K562 (cell line): ENCODE measurements around the gene UFC1. TPM values are rescaled to one million over a fixed set of nuclear protein-coding genes. Genes with fewer than 3 reads are reported as not detected.

ENCODE experiments used
- ARNT ChIP-seq, 2 experiments: fragments of 450-650 bp; IDR thresholded peaks; 2 replicates each; pipeline ENCODE4 v1.6.1; 2016; ENCODE audit warnings: mild to moderate bottlenecking in 1 of 2
- ELF1 ChIP-seq: fragments of 200-800 bp; sonication (Bioruptor generic); IDR thresholded peaks from 2 replicates; pipeline ENCODE4 v1.6.1; 2016; ENCODE audit warnings: missing genetic modification characterization, missing compliant biosample characterization
- NRF1 ChIP-seq, 2 experiments: fragments of 450-650 bp; IDR thresholded peaks in 1 of 2; conservative IDR thresholded peaks in 1 of 2; 2 replicates each; pipeline ENCODE4 v1.6.1; 2014; ENCODE audit warnings: mild to moderate bottlenecking in 2 of 2
- POLR2AphosphoS2 ChIP-seq: IDR thresholded peaks from 2 replicates; pipeline ENCODE4 v1.6.1; 2012; ENCODE audit warnings: low read length, improper control_type of control experiment
- SRSF9 ChIP-seq: fragments of 200-400 bp; formaldehyde crosslinking; IDR thresholded peaks from 2 replicates; pipeline ENCODE4 v1.6.1; 2017; ENCODE audit warnings: low read depth, low read length, borderline replicate concordance
- STAT5A ChIP-seq: IDR thresholded peaks from 2 replicates; pipeline ENCODE4 v1.6.1; 2012; ENCODE audit warnings: low read length, inconsistent platforms, borderline replicate concordance
- YBX1 ChIP-seq: fragments of 450-650 bp; IDR thresholded peaks from 2 replicates; pipeline ENCODE4 v1.7.1; 2016; ENCODE audit warnings: mild to moderate bottlenecking
- ZNF778 ChIP-seq: fragments of 450-650 bp; formaldehyde crosslinking; IDR thresholded peaks from 2 replicates; pipeline ENCODE4 v1.4.0; 2020; ENCODE audit warnings: mild to moderate bottlenecking, moderate library complexity
- polyA plus RNA-seq, 8 experiments: library from polyadenylated mRNA; depleted of rRNA in 4 of 8; stranded (reverse) in 5 of 8; unstranded in 3 of 8; fragments of >200 nt; fragmentation: Nextera tagmentation in 2 of 8; fragmentation: Illumina TruSeq in 1 of 8; extraction: Ambion mirVana in 2 of 8; extraction: Trizol in 1 of 8; gene quantifications; 2 replicates each; pipeline versions ENCODE4 v1.2.1 to v1.2.3, GENCODE V29; 2011 to 2014; ENCODE audit warnings: inconsistent platforms in 1 of 8, missing spikeins in 1 of 8
- total RNA-seq, 7 experiments: library from RNA; depleted of rRNA in 6 of 7; stranded (reverse); fragments of >200 nt in 6 of 7; fragmentation: Illumina TruSeq in 2 of 7; extraction: Trizol in 2 of 7; gene quantifications; 2 replicates each; pipeline versions ENCODE4 v1.2.1 to v1.2.3, GENCODE V29; 2011 to 2021; ENCODE audit warnings: low replicate concordance in 1 of 7
- TF ChIP-seq, protein P1 (sequence below), 2 experiments: fragments of 450-650 bp; IDR thresholded peaks; 2 replicates each; pipeline ENCODE4 v1.6.1; 2016; ENCODE audit warnings: mild to moderate bottlenecking in 2 of 2, borderline replicate concordance in 1 of 2, low read depth in 1 of 2, moderate library complexity in 1 of 2
- TF ChIP-seq, protein P2 (sequence below): fragments of 250-450 bp; sonication (Bioruptor Pico); IDR thresholded peaks from 2 replicates; pipeline ENCODE4 v1.5.0; 2021
- TF ChIP-seq, protein P3 (sequence below): fragments of 200-800 bp; sonication (Bioruptor generic); IDR thresholded peaks from 2 replicates; pipeline ENCODE4 v1.6.1; 2017; ENCODE audit warnings: missing genetic modification characterization, missing compliant biosample characterization

Gene UFC1
- total and polyA plus RNA-seq, 9 of the 15 experiments (the other 6 are each of a cell fraction or from before 2014, with no cell fraction given) = 92.8 to 220 (median 161) TPM

DNA sequence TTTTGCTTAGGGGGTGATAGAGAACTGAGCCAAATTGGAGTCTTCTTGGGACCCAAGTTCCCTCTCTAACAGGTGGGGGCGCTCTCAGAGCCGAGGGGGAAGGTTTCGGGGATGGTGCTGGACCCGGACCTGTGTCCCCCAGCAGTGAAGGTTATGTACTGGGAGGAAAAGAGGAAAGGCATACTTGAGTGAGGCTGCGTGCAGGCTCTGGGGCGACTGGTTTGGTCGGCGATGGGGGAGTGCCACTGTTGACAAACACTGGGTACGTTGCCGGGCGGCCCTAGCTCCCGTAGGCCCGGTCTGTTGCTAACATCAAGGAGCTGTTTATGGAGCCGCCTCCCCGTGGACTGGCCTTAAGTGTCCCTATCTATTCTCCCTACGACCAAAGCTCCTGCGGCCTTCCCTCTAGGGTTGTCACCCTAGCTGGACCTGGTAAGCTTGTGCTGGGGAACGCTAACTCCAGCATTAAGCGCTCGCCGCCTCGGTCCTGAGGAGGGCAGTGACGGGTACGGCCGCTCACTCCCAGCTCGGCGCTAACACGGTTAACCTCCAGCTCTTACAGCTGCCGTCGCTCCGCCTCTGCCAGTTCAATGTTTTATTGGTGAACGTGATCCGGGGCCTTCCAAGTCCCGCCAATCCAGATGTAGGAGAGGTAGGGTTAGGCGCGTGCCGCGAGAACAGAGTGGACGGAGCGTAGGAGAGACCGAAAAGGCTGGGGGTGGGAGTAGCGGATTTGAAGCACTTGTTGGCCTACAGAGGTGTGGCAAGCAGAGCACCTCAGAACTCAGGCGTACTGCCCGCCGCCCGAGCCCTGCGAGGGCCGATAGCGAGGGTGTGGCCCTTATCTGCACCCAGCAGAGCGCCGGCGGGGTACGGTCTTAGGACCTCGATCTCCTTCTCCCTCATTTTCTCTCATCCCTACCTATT lies 12.2 kb downstream of the UFC1 start, which contains the start of gene PPOX (continued):
- TF ChIP-seq ARNT (IDR thresholded peaks at IDR 0.05) (peak; percentile 22 to 79; a peak in 1 of 4 replicates), POLR2AphosphoS2 (peak; percentile 79; the same call in 1 of the 2 replicates), YBX1 (no peak), STAT5A (peak; percentile 93), ELF1 (tag) (no peak), SRSF9 (no peak), NRF1 (conservative IDR thresholded peaks at IDR 0.05 in 1 of 2, IDR thresholded peaks at IDR 0.05 in 1 of 2) (peak; percentile 59 to 71), ZNF778 (no peak)
- TF ChIP-seq, protein P1, sequence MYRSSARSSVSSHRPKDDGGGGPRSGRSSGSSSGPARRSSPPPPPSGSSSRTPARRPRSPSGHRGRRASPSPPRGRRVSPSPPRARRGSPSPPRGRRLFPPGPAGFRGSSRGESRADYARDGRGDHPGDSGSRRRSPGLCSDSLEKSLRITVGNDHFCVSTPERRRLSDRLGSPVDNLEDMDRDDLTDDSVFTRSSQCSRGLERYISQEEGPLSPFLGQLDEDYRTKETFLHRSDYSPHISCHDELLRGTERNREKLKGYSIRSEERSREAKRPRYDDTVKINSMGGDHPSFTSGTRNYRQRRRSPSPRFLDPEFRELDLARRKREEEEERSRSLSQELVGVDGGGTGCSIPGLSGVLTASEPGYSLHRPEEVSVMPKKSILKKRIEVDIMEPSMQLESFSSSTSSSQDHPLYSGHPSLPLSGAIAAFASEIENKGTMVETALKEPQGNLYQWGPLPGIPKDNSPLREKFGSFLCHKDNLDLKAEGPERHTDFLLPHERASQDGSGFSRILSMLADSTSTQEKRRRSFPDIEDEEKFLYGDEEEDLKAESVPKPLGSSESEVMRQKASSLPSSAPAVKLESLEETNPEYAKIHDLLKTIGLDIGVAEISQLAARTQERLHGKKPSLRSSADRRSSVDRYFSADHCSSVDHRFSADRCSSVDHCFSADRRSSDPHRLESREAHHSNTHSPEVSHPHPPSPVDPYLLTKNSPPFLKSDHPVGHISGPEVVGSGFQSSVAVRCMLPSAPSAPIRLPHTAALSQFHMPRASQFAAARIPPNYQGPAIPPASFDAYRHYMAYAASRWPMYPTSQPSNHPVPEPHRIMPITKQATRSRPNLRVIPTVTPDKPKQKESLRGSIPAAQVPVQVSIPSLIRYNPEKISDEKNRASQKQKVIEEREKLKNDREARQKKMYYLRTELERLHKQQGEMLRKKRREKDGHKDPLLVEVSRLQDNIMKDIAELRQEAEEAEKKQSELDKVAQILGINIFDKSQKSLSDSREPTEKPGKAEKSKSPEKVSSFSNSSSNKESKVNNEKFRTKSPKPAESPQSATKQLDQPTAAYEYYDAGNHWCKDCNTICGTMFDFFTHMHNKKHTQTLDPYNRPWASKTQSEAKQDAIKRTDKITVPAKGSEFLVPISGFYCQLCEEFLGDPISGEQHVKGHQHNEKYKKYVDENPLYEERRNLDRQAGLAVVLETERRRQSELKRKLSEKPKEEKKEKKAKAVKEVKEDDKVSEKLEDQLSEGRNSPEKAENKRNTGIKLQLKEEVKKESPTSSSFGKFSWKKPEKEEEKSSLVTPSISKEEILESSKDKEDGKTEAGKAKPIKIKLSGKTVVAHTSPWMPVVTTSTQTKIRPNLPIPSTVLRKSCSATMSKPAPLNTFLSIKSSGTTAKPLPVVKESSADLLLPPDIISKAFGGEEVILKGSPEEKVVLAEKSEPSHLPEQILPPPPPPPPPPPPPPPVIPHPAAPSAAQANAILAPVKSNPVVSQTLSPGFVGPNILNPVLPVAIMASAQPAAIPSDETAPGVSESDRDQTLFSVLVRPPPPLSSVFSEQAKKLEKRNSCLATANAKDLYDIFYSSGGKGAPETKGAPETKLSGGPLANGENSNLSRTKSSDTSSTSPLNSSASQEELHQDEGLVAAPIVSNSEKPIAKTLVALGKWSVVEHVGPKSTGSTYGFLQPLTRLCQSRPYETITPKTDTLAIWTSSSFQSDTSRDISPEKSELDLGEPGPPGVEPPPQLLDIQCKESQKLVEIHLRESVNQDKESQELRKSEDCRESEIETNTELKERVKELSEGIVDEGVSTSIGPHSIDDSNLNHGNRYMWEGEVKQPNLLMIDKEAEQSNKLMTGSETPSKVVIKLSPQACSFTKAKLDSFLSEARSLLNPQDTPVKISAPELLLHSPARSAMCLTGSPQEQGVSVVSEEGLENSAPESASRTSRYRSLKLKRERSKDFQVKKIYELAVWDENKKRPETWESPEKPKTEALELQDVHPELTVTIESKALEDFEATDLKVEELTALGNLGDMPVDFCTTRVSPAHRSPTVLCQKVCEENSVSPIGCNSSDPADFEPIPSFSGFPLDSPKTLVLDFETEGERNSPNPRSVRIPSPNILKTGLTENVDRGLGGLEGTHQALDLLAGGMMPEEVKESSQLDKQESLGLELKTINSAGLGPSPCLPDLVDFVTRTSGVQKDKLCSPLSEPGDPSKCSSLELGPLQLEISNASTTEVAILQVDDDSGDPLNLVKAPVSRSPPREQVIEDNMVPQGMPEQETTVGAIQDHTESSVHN (IDR thresholded peaks at IDR 0.05; ENCODE audit: borderline replicate concordance in 1 of 2, low read depth in 1 of 2) = no peak
- TF ChIP-seq, protein P2, sequence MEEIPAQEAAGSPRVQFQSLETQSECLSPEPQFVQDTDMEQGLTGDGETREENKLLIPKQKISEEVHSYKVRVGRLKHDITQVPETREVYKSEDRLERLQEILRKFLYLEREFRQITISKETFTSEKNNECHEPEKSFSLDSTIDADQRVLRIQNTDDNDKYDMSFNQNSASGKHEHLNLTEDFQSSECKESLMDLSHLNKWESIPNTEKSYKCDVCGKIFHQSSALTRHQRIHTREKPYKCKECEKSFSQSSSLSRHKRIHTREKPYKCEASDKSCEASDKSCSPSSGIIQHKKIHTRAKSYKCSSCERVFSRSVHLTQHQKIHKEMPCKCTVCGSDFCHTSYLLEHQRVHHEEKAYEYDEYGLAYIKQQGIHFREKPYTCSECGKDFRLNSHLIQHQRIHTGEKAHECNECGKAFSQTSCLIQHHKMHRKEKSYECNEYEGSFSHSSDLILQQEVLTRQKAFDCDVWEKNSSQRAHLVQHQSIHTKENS (CRISPR knock-in tag) = no peak
- TF ChIP-seq, protein P3, sequence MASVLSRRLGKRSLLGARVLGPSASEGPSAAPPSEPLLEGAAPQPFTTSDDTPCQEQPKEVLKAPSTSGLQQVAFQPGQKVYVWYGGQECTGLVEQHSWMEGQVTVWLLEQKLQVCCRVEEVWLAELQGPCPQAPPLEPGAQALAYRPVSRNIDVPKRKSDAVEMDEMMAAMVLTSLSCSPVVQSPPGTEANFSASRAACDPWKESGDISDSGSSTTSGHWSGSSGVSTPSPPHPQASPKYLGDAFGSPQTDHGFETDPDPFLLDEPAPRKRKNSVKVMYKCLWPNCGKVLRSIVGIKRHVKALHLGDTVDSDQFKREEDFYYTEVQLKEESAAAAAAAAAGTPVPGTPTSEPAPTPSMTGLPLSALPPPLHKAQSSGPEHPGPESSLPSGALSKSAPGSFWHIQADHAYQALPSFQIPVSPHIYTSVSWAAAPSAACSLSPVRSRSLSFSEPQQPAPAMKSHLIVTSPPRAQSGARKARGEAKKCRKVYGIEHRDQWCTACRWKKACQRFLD (CRISPR knock-in tag) = peak; percentile 85
- TF ChIP-seq, all 486 proteins: peak for 205
